GM21528 (cell line): ENCODE results near the gene SH3BGRL.
"Not testable (repeated sequence)": the region's sequence is repeated elsewhere in the genome, so short reads cannot be mapped to it uniquely, and the experiment has no call there.

Experiments
- ATAC-seq: cut with Tn5 transposase; IDR thresholded peaks from one replicate; pipeline ENCODE4 v1.9.1; 2021; ENCODE audit warnings: mild to moderate bottlenecking, moderate library complexity; ENCODE audit not compliant: unreplicated experiment, low FRiP score

Gene SH3BGRL

DNA sequence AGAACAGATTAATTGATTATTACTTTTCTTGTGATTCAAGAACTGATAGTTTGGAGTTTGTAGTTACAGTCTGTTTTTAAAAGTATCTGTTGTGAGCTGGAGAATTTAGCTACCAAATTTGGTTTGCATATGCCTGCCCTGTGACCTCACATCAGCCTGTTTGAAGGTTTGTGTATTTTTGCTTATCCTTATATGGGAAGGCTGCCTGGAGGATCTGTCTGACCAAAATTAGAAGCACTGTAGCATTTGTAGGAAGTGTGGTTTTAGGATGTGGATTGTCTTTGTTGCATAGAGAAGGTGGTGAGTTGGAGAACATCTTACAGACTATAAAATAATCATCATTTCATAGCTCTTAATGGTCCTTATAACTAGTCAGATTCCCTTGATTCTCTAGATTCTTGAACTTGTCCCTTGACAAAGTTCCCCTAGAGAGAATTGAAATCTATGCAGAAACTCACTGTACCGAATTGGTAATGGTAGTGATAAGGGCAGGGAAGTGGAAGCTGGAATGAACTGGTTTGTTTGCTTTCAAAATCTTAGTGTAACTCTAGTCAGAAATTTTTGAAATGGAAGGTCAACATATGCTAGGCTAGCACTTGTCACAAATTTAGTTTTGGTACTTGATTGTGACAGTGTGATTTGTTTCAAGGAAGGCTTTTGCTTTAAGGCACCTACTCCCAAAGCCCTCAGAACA, 57.3 kb downstream of the SH3BGRL start:
- no peak for ATAC-seq

GRCh38 chrX:81259714-81260395, 58.0 kb downstream of the SH3BGRL start:
- no peak for ATAC-seq

DNA sequence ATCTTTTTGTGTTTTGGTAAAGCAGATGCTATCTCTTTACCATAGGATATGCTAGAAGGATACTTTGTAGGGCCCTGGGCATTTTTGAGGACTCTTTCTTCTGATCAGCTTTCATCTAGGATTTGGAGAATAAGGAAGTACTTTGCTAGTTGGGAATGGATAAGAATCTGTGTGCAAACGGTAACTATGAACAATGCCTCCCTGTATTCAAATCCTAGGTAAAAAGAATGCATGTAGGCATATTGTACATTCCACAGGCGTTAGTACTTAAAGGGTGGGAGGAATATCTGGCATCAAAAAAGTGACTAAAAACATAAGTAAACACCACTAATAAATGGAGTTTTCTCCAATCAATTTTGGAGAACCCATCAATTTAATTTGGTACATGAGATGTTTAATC, 59.7 kb downstream of the SH3BGRL start:
- ATAC-seq = no peak

DNA sequence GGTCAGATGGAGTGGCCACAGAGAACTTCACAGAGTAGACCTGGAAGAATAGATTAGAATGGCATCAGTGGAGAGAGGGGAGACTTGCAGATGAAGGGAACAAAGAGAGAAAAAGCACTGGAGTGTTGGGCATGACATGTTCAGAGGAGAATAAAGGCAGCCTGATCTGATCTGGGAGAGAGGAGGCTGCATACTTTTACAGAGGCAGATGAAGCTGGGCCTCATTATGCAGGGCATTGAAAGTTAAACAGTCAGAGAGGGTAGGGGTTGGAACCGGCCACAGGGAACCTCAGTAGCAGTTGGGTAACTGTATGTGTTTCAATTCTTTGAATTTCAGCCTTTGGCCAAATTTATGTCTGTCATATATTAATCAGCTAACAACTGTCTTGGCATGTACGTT, 61.2 kb downstream of the SH3BGRL start:
- no peak for ATAC-seq

GRCh38 chrX:81278616-81279015, 76.7 kb downstream of the SH3BGRL start:
- ATAC-seq = no peak

- ATAC-seq = no peak
Measured at GRCh38 chrX:81280148-81280547, 78.2 kb downstream of the SH3BGRL start.

GRCh38 chrX:81286075-81286474, 84.2 kb downstream of the SH3BGRL start:
- no peak for ATAC-seq

GRCh38 chrX:81286608-81287007, 84.7 kb downstream of the SH3BGRL start:
- no peak for ATAC-seq

DNA sequence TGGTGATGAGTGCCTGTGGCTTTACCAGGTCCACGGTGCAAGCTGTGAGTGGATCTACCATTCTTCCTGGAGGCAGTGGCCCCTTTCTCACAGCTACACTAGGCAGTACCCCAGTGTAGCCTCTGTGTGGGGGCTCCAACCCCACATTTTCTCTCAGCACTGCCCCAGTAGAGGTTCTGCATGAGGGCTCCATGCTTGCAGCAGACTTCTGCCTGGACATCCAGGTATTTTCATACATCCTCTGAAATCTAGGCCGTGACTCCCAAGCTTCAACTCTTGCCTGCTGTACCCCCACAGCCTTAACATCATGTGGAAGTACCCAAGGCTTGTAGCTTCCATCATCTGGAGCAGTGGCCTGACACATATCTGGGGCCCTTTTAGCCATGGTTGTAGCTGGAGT, 90.1 kb downstream of the SH3BGRL start:
- no peak for ATAC-seq

DNA sequence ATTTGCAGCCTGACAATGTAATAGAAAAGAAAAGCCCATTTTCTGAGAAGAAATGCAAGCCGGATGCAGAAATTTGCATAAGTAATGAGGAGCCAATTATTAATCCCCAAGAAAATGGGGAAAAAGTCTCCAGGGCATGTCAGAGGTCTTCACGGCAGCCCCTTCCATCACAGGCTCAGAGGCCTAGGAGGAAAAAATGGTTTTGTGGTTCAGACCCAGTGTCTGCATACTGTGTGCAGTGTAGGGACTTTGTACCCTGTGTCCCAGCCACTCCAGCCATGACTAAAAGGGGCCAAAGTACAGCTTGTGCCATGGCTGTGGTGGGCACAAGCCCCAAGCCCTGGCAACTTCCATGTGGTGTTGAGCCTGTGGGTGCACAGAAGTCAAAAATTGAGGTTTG, 92.2 kb downstream of the SH3BGRL start:
- ATAC-seq = no peak

GRCh38 chrX:81301877-81302276, 100.0 kb downstream of the SH3BGRL start:
- ATAC-seq = no peak

- ATAC-seq = no peak
Measured at GRCh38 chrX:81304563-81304962, 102.7 kb downstream of the SH3BGRL start.

DNA sequence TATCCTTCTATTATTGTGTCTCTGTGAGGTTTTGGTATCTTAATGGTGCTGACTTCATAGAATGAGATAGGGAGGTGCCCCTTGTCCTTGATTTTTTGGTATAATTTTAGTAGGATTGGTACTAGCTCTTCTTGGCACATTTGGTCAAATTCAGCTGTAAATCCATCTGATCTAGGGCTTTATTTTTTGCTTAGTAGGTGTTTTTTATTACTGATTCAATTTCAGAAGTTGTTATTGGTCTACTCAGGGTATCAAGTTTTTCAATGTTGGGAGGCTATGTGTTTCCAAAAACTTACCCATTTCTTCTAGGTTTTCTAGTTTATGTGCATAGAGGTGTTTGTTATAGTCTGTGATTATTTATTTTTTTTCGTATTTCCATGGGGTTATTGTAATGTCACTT, 103.3 kb downstream of the SH3BGRL start:
- ATAC-seq = no peak

DNA sequence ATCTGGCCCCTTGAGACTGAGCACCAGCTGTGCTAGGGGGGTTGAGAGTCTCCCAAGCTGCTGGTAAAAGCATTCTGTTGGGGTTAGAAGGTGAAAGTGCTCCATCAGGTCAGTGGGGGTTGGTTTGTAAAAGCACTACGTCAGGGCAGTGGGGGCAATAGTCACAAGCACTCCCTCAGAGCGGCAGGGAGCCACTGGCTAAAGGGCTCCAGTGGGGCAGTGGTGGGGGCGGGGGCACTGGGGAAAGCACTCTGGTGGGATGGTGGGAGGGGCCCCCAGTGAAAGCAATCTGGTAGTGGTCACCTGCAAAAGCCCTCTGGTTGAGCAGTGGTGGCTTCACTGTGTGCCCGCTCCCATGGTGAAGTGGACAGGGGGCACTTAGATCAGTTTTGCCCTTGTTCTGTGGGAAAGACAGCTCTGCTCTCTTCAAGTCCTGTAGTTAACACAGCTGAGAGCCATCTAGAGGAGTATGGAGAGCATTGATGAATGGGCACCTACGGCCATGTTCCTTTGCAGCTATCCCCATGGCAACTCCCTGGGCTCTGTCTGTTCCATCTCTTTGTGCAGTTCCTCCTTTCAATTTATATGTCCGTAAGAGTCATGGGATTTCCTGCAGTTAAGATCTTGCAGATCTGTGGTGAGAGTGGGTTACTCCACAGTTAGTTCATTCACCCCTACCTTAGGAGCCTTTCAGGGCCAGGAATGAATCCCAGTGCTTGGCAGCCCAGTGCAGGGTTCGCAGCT, 106.4 kb downstream of the SH3BGRL start:
- ATAC-seq = no peak

DNA sequence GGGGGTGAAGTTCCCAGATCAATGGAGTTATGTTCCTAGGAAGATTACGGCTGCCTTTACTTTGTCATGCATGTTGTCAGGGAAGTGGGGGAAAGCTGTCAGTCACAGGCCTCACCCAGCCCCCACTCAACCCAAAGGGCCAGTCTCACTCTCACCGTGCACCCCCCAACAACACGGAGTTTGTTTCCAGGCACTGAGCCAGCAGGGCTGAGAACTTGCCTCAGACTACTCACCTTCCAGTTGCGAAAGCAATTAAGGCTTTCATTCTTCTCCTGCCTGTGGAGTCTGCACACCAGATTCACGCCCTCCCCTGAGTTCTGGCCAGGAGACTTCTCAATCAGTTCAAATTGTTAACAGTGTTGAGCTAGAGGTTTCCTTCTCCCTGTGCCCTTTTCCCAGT, 114.3 kb downstream of the SH3BGRL start:
- ATAC-seq = no peak

- ATAC-seq = not testable (repeated sequence)
Measured at GRCh38 chrX:81331653-81332052, 129.8 kb downstream of the SH3BGRL start.

- ATAC-seq = no peak
Measured at GRCh38 chrX:81336455-81337152, 134.7 kb downstream of the SH3BGRL start.

DNA sequence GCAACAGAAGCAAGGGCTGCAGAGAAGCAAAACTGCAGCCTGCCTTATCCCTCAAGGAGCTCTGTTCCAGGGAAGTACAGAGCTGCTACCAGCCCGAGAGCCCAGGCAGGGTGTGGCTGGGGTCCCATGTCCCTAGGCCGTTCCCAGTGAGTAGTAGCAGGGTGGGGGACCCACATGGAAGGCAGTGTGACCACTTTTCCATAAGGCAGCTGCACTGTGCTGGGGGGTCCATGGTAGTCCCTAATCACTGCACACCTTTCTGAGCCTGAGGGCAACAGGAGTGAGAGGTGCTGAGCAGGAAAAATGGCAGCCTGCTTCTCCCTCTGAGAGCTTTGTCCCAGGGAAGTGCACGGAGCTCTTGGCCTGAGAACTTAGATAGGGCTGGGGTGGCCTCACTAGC, 135.9 kb downstream of the SH3BGRL start:
- ATAC-seq = no peak

DNA sequence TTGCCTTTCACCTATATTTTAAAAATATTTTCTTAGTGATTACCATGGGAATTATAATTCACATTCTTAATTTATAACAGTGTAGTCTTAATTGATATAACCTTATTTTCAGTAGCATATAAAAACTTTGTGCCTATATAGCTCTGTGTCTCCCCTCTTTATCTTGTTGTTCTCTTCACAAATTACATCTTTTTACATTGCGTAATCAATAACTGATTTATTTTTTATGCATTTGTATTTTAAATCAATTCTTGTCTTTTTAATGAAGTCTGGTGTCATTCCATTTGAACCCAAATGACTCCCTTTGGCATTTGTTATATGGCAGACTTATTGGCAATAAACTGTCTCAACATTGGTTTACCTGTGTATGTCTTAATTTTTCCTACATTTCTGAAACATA, 137.0 kb downstream of the SH3BGRL start:
- no peak for ATAC-seq

DNA sequence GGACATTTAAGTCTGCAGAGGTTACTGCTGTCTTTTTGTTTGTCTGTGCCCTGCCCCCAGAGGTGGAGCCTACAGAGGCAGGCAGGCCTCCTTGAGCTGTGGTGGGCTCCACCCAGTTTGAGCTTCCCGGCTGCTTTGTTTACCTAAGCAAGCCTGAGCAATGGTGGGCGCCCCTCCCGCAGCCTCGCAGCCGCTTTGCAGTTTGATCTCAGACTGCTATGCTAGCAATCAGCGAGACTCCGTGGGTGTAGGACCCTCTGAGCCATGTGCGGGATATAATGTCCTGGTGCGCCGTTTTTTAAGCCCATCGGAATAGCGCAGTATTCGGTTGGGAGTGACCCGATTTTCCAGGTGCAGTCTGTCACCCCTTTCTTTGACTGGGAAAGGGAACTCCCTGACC, 143.4 kb downstream of the SH3BGRL start:
- not testable (repeated sequence) for ATAC-seq
